GM12878 (cell line): ENCODE measurements around the gene TDRD7.

Experiments
- ATF2 ChIP-seq: IDR thresholded peaks from 2 replicates; pipeline ENCODE4 v1.6.1; 2012; ENCODE audit warnings: low read length, inconsistent platforms
- EP300 ChIP-seq, 2 experiments: fragments of 150-350 bp in 1 of 2; IDR thresholded peaks; 2 replicates each; pipeline ENCODE4 v1.6.1; 2011 to 2012; ENCODE audit warnings: low read depth in 2 of 2, low read length in 2 of 2, borderline replicate concordance in 1 of 2, improper control_type of control experiment in 1 of 2, inconsistent platforms in 1 of 2; ENCODE audit not compliant: control insufficient read depth in 1 of 2
- HDGF ChIP-seq: fragments of 450-650 bp; IDR thresholded peaks from 2 replicates; pipeline ENCODE4 v1.6.1; 2016; ENCODE audit warnings: antibody characterized with exemption
- NR2C2 ChIP-seq: IDR thresholded peaks from 2 replicates; pipeline ENCODE4 v1.6.1; 2011; ENCODE audit warnings: borderline replicate concordance, low read depth; ENCODE audit not compliant: control insufficient read depth, insufficient read length

- TF ChIP-seq ATF2 (no peak), HDGF (no peak), EP300 (IDR thresholded peaks at IDR 0.05; ENCODE audit: borderline replicate concordance in 1 of 2, control insufficient read depth in 1 of 2, low read depth in 2 of 2, low read length in 2 of 2) (no peak), NR2C2 (no peak)
Measured at GRCh38 chr9:97425336-97425972, 13.6 kb downstream of the TDRD7 start.
